IMR-90 (cell line): ENCODE results near the gene STUB1.
A peak's percentile ranks its signal among the peaks of the same experiment; 100 is the strongest.

Experiments used
- POLR2A ChIP-seq: IDR thresholded peaks from 2 replicates; pipeline ENCODE4 v1.6.1; 2012; ENCODE audit warnings: mild to moderate bottlenecking, low read depth, low read length
- USF2 ChIP-seq: fragments of 150-350 bp; IDR thresholded peaks from 2 replicates; pipeline ENCODE4 v1.6.1; 2017; ENCODE audit warnings: mild to moderate bottlenecking, antibody characterized with exemption, low read length, low read depth

- TF ChIP-seq POLR2A (0 out of 2 replicates have a peak, but pooled peaks have one; percentile 10), USF2 (no peak)
Measured at GRCh38 chr16:720990-721764, 41.0 kb downstream of the STUB1 start, which contains the start of gene ANTKMT.
